Stimulated activated CD4-positive, alpha-beta T cell treated with anti-CD3 and anti-CD28 coated beads, Interleukin-1b, Interleukin-23, amount 100 ng/mL, for 4 hours (primary cell): ENCODE results near the gene ZKSCAN1.
"Not testable (repeated sequence)": the region's sequence is repeated elsewhere in the genome, so short reads cannot be mapped to it uniquely, and the experiment has no call there.

Source experiments
- DNase-seq, 2 donors: peaks; one replicate each; pipeline ENCODE4 v3.0.0-alpha.2; 2020; ENCODE audit warnings: low read depth in 2 of 2

ZKSCAN1 gene

GRCh38 chr7:100015232-100016214, at the start of gene ZKSCAN1:
TSS of gene ZKSCAN1 (plus strand) at chr7:100015596. CDS start at chr7:100023507, 7,911 bp downstream.
- DNase-seq = peak; percentile 74 to 75

- DNase-seq = no peak
Observed at GRCh38 chr7:99969298-99969697, 46.1 kb upstream of the ZKSCAN1 start.

- not testable (repeated sequence) for DNase-seq
Observed at GRCh38 chr7:99969813-99970212, 45.6 kb upstream of the ZKSCAN1 start.

- no peak for DNase-seq
Observed at GRCh38 chr7:99971242-99971641, 44.2 kb upstream of the ZKSCAN1 start.

- not testable (repeated sequence) for DNase-seq
Observed at GRCh38 chr7:99973817-99974216, 41.6 kb upstream of the ZKSCAN1 start.

GRCh38 chr7:99974681-99975080, 40.7 kb upstream of the ZKSCAN1 start:
- no peak for DNase-seq

GRCh38 chr7:99975782-99976521, 39.4 kb upstream of the ZKSCAN1 start, which contains the start of gene AZGP1:
TSS of gene AZGP1 (minus strand) at chr7:99976031. CDS start at chr7:99976020, 11 bp downstream.
- DNase-seq = no peak

- DNase-seq = no peak
Observed at GRCh38 chr7:99976626-99977025, 38.8 kb upstream of the ZKSCAN1 start.

GRCh38 chr7:99979814-99980225, 35.6 kb upstream of the ZKSCAN1 start:
- peak; percentile 54 to 58 for DNase-seq

- not testable (repeated sequence) for DNase-seq
Observed at GRCh38 chr7:99980448-99980872, 34.9 kb upstream of the ZKSCAN1 start.

GRCh38 chr7:99981066-99981465, 34.3 kb upstream of the ZKSCAN1 start:
- DNase-seq = not testable (repeated sequence)

- no peak for DNase-seq
Observed at GRCh38 chr7:99984593-99984992, 30.8 kb upstream of the ZKSCAN1 start.

- not testable (repeated sequence) for DNase-seq
Observed at GRCh38 chr7:99987306-99987705, 28.1 kb upstream of the ZKSCAN1 start.

- no peak for DNase-seq
Observed at GRCh38 chr7:99987846-99988245, 27.6 kb upstream of the ZKSCAN1 start.

- DNase-seq = no peak
Observed at GRCh38 chr7:99990460-99990852, 24.9 kb upstream of the ZKSCAN1 start.

GRCh38 chr7:99991543-99991942, 23.9 kb upstream of the ZKSCAN1 start:
- not testable (repeated sequence) for DNase-seq

GRCh38 chr7:99992330-99993038, 22.9 kb upstream of the ZKSCAN1 start:
- DNase-seq = no peak

- DNase-seq = no peak
Observed at GRCh38 chr7:99994819-99995218, 20.6 kb upstream of the ZKSCAN1 start.

- DNase-seq = no peak
Observed at GRCh38 chr7:99996755-99997544, 18.4 kb upstream of the ZKSCAN1 start.

- peak; percentile 45 to 49 for DNase-seq
Observed at GRCh38 chr7:99997545-99998137, 17.8 kb upstream of the ZKSCAN1 start.
